Suppressor macrophage treated with lipopolysaccharide for 1 hour (primary cell): ENCODE measurements around the gene ACYP2.
"Not testable (repeated sequence)": the region's sequence is repeated elsewhere in the genome, so short reads cannot be mapped to it uniquely, and the experiment has no call there.

Experiments used
- DNase-seq, 3 donors: peaks; one replicate each; pipeline ENCODE4 v3.0.0-alpha.2; 2020 to 2022

Gene ACYP2

GRCh38 chr2:54115284-54116137, at the start of gene ACYP2:
ACYP2 (plus strand) TSS chr2:54115615.
- DNase-seq = peak; percentile 96 to 97 (median 97)

- no peak for DNase-seq
These were observed 49.5 kb upstream of the ACYP2 start for GRCh38 chr2:54065891-54066290.

GRCh38 chr2:54067851-54068375, 47.5 kb upstream of the ACYP2 start:
- no peak for DNase-seq

- not testable (repeated sequence) for DNase-seq
These were observed 42.9 kb upstream of the ACYP2 start for GRCh38 chr2:54072483-54072882.

- DNase-seq = no peak
These were observed 41.6 kb upstream of the ACYP2 start for GRCh38 chr2:54073796-54074195.

- DNase-seq = no peak
These were observed 40.6 kb upstream of the ACYP2 start for GRCh38 chr2:54074606-54075341.

- DNase-seq = no peak
These were observed 38.8 kb upstream of the ACYP2 start for GRCh38 chr2:54076586-54076985.

GRCh38 chr2:54077088-54077900, 38.1 kb upstream of the ACYP2 start:
- peak; percentile 12 to 31 (median 16) for DNase-seq

- no peak for DNase-seq
These were observed 36.1 kb upstream of the ACYP2 start for GRCh38 chr2:54079331-54079730.

GRCh38 chr2:54081574-54081973, 33.8 kb upstream of the ACYP2 start:
- peak in 1 of 3 donors; percentile 12 for DNase-seq

- DNase-seq = no peak
These were observed 32.4 kb upstream of the ACYP2 start for GRCh38 chr2:54083021-54083420.

GRCh38 chr2:54083445-54083844, 32.0 kb upstream of the ACYP2 start:
- no peak for DNase-seq

- DNase-seq = no peak
These were observed 30.8 kb upstream of the ACYP2 start for GRCh38 chr2:54084600-54084999.

- no peak for DNase-seq
These were observed 30.3 kb upstream of the ACYP2 start for GRCh38 chr2:54085069-54085468.

- DNase-seq = no peak
These were observed 29.3 kb upstream of the ACYP2 start for GRCh38 chr2:54086157-54086556.

- no peak for DNase-seq
These were observed 27.2 kb upstream of the ACYP2 start for GRCh38 chr2:54088191-54088634.

GRCh38 chr2:54088719-54089118, 26.7 kb upstream of the ACYP2 start:
- DNase-seq = no peak

GRCh38 chr2:54090521-54091117, 24.8 kb upstream of the ACYP2 start:
- no peak for DNase-seq

- no peak for DNase-seq
These were observed 22.5 kb upstream of the ACYP2 start for GRCh38 chr2:54092940-54093339.

- not testable (repeated sequence) for DNase-seq
These were observed 20.0 kb upstream of the ACYP2 start for GRCh38 chr2:54095406-54095805.

- DNase-seq = not testable (repeated sequence)
These were observed 19.3 kb upstream of the ACYP2 start for GRCh38 chr2:54096141-54096540.

- DNase-seq = no peak
These were observed 18.3 kb upstream of the ACYP2 start for GRCh38 chr2:54097124-54097523.
